ENCODE results near the gene SPANXD.
"Not testable (repeated sequence)": the region's sequence is repeated elsewhere in the genome, so short reads cannot be mapped to it uniquely, and the experiment has no call there.

Gene SPANXD, protein sequence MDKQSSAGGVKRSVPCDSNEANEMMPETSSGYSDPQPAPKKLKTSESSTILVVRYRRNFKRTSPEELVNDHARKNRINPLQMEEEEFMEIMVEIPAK

DNA sequence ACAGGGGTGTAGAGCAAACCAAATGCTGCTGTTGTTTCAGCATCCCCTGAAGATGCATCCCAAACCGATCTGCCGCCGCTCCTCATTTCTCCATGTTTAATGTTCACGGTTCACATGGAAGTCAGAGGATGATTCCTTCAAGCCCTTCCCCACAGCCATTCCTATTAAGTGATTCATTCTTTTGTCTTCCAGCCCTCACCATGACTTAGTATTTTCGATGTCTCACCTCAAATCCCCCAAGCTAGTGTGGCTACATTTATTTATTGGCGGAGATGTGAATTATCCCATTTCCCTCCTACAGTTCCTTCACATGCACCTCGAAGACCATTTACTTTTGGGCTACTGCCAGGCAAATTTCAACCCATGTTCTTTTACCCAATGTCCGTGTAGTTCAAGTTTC lies at the start of gene SPANXD:
Gene SPANXD (minus strand): TSS at position 101 of the 400 bp plus-strand sequence. CDS start 334 bp downstream, outside the sequence.
- DNase-seq: not testable (repeated sequence)

DNA sequence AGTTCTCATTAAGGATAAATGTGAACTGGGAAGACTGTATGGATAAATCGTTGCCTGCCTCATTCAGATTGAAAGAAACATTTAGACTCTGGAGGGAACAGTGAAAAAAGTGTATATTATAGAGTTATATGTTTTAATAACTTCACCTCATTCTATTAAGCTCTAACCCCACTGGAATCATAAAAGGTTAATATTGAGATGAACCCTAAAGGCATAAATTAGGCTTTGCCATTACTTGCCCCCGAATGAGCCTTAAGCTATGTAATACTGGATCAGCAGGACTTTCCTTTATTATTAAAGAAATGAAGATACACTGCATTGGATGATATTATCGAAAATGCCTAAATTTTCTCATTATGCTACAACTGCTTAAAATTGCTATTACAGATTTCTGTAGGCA lies 44.1 kb upstream of the SPANXD start:
- no peak for DNase-seq

DNA sequence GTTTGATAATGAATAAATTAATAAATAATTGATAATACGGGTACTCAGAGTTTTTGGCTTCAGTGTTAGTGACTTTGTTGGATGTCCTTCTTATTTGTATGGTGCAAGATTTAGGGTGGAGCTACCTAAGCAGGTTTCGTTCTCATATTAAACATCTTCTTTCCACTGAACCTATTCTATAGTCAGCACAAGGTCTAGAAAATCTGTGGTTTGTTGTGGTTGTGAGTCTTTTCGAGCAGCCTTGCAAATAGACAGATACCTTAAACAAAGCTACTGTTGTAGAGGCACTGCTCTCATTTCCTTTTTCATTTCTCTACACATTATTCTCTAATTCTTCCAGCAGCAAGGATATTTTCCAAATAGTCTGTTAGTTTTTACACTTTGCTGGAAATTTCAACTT lies 38.1 kb upstream of the SPANXD start:
- no peak for DNase-seq

DNA sequence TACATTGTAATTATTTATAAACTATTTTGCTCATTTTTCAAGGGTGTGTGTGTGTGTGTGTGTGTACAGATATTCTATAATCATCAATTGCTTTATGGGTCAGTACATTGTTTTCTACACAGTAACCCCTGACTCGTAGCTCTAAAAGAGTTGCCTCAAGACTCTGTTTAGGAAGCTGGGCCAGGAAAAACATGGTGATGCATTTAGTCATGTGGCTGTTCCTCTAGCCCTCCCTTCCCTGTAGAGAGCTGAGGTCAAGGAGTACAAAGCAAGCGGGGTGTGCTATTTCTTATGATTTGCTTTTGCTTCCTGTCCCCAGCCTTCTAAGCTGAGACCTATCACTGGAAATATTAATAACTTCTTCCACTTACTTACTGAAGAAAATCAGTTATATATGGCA lies 34.8 kb upstream of the SPANXD start:
- DNase-seq: no peak

DNA sequence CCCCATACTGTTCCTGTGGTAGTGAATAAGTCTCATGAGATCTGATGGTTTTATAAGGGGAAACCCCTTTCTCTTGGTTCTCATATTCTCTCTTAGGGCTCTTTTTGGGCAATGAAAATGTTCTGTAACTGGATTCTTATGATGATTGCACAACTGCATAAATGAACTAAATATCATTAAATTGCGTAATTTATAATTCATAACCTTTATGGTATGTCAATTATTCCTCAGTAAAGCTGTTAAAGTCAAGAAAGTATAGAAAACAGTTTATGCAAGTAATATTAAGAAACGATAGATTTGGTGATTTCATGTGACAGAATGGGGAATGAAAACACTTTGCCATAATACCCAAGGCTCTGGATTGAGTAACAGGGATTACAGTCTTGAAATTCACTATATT lies 33.5 kb upstream of the SPANXD start:
- no peak for DNase-seq

DNA sequence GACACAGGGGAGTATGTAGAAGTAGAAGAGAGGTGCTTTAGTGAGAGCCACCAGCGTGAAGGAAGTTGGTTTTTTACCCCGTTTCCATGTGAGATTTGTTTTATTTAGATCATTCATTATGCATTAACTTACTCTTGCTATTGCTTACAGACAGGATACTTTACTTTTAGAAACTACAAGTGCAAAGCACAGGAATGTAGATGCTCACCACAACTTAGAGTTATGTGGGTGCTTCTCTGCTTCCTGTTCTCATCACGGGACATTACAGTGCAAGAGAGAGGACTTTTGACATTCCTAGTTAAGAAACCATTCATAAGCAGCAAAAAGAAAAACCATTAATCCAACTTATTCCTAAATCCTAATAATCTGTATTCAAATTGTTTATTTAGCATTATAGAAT lies 25.6 kb upstream of the SPANXD start:
- DNase-seq: no peak

DNA sequence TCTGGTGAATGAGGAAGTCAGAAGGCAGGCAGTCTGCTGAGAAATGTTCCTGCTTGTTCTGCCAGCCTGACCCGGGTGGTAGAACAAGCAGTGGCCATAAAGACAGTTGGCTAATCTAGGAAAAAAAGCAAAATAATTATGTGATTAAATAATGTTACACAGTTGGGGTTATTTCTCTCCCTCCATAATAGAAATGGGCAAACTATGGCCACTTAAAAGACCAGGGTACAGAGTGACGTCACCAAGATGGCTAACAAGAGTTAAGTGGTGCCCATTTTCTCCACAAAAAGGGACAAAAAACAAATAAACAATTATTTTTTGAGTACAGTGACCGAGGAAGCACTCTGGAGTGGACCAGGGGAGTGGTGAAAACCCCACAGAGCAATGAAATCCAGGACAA lies 16.1 kb upstream of the SPANXD start:
- no peak for DNase-seq

DNA sequence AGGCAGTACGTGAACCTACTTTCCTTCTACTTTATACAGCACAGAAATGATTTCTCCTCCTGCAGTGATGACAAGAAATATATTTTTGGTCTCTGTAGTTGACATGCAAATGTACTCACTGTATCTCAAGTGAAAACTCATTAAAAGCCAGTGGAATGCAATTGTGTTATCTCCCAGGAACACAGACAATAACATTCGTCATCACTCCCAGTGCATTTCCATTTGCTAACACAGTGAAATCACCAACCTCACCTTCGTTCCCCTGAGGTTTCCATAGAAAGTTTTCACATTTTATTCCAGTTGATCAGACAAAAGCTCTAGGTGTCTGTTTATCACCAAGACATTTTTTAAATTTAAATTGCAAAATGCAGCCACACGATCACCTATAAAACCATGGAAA lies 2.5 kb upstream of the SPANXD start:
- DNase-seq: no peak

DNA sequence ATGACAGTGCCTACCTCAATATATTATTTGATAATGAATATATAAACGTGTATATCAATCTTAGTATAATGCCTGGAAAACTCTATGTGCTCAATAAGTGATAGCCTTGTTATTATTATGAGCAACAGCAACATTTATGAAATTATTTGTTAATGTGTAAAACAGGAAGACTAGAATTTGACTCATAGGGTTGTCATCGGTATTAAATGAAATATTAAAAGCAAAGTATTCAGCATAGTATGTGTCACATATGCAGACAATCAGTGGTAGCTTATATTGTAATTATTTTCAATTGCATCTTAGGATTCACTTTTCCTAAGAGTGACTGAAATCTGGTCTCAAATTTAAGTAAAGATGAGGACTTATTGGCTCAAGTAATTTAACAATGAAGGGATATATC lies 24.6 kb downstream of the SPANXD start:
- no peak for DNase-seq

DNA sequence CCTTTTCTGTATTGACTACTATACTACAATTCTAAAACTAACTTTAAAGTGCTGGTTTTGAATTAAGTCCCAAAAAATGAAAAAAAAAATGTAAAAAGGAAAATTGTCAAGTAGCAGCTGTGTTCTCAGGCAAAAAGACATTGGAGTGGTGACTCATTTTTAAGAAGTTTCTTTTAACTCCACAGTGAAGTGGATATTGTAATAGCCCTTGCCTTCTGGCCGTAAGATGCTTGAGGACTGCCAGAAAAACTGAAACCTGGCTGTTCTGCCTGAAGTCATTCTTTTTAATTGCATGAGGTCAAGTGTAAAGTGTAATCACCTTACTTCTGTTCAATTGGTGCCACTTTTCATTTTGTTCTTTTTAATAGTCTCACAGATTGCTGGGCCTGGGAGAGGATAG lies 28.9 kb downstream of the SPANXD start:
- DNase-seq: no peak

DNA sequence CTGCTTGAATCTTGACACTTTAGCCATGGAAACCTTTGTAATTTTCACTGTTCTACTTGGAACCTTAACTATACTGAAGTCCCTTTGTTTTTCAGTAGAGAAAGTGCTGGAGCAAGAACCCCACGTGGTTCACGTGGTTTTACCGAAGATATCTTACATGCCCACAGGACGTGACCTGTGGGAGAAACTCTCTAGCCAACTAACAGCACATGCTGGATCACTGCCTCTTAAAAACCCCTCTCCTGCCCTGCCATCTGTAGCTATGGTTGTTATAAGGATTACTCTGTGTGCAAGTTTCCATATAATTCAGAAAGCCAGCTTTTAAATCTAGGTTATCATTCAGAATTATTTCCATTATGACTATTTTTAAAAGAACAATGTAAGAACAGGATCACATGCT lies 30.2 kb downstream of the SPANXD start:
- DNase-seq: no peak

DNA sequence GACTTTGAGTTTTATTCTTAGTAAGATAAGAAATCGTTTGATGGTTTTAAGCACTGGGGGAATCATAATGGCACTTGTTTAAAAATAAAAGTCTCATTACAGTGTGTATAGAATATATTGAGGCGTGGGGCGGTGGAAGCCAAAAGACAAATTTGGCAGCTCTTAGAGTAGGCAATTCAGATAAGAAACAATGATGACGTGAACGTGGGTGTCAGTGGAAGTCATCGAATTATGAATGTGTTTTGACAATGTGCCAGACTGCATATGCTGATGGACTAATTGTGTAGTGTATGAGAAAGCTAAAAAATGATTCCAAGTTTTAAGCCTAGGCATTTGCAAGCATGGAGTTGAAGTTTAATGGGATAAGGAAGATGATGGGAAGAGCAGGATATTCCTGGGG lies 35.8 kb downstream of the SPANXD start:
- no peak for DNase-seq

DNA sequence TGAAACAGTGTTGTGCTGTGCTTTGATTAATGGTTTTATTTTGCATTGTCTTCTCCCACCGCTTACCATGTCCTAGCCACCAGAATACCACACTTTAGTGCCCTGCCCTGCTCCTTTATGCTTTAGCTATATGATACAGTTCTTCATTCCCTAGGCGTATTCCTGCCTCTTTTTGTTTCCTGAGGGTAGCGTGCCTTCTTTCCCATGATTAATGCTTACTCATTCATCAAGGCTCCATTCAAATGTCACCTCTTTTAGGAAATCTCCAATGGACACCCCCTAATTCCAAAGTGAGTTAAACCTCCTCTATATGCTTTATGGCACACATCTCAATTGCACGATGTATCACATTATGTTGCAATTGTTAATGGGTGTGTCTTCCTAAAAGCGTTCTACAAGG lies 46.3 kb downstream of the SPANXD start:
- no peak for DNase-seq
